Smooth muscle cell (in vitro differentiated cells): ENCODE data around the gene COL8A1. TPM values are rescaled to one million over a fixed set of nuclear protein-coding genes. Genes with fewer than 3 reads are reported as not detected.

Experiments used
- DNase-seq: peaks from one replicate; lab custom pipeline; 2025; ENCODE audit not compliant: unreplicated experiment; lab: John Stamatoyannopoulos, UW
- H2AFZ ChIP-seq: fragments of 200-600 bp; sonication (generic); 2 replicates; pipeline ENCODE4 v1.6.0; 2016; ENCODE audit warnings: antibody characterized with exemption, low read depth, mild to moderate bottlenecking
- H3F3A ChIP-seq: fragments of 200-600 bp; sonication (generic); 2 replicates; pipeline ENCODE4 v1.6.0; 2017; ENCODE audit warnings: antibody characterized with exemption, low read depth
- H3K27ac ChIP-seq: fragments of 200-600 bp; sonication (generic); 2 replicates; pipeline ENCODE4 v1.5.1; 2016; ENCODE audit warnings: low read depth, mild to moderate bottlenecking
- H3K27me3 ChIP-seq: fragments of 200-600 bp; sonication (generic); 2 replicates; pipeline ENCODE4 v1.6.1; 2016; ENCODE audit warnings: low read depth, mild to moderate bottlenecking
- H3K36me3 ChIP-seq: fragments of 200-600 bp; sonication (generic); 2 replicates; pipeline ENCODE4 v1.5.1; 2016; ENCODE audit warnings: low read depth
- H3K4me1 ChIP-seq: fragments of 200-600 bp; sonication (generic); 2 replicates; pipeline ENCODE4 v1.5.1; 2016; ENCODE audit warnings: low read depth
- H3K4me2 ChIP-seq: fragments of 200-600 bp; sonication (generic); 2 replicates; pipeline ENCODE4 v1.6.0; 2016; ENCODE audit warnings: mild to moderate bottlenecking
- H3K4me3 ChIP-seq: fragments of 200-600 bp; sonication (generic); 2 replicates; pipeline ENCODE4 v1.5.1; 2016; ENCODE audit warnings: mild to moderate bottlenecking
- H3K79me2 ChIP-seq: fragments of 200-600 bp; sonication (generic); 2 replicates; pipeline ENCODE4 v1.6.0; 2016; ENCODE audit warnings: low read depth, mild to moderate bottlenecking
- H3K9ac ChIP-seq: fragments of 200-600 bp; sonication (generic); 2 replicates; pipeline ENCODE4 v1.6.0; 2016; ENCODE audit warnings: low read depth
- H3K9me3 ChIP-seq: fragments of 200-600 bp; sonication (generic); replicated peaks from 2 replicates; pipeline ENCODE4 v1.5.1; 2016; ENCODE audit warnings: low read depth
- H4K20me1 ChIP-seq: fragments of 200-600 bp; sonication (generic); 2 replicates; pipeline ENCODE4 v1.6.0; 2016; ENCODE audit warnings: low read depth
- CTCF ChIP-seq: fragments of 200-600 bp; sonication (generic); IDR thresholded peaks from 2 replicates; pipeline ENCODE4 v1.5.1; 2017; ENCODE audit warnings: borderline replicate concordance, mild to moderate bottlenecking, antibody characterized with exemption; ENCODE audit not compliant: insufficient read depth, poor library complexity, severe bottlenecking
- WGBS: methylation state at CpG from one replicate; pipeline ENCODE4 v1.1.7; 2016; ENCODE audit warnings: low lambda C conversion rate; 5-methylcytosine and 5-hydroxymethylcytosine counted together
- polyA plus RNA-seq: library from polyadenylated mRNA; unstranded; fragments of >200 nt; fragmentation: Nextera tagmentation; extraction: Ambion mirVana; gene quantifications from 2 replicates; pipeline ENCODE4 v1.2.1, GENCODE V29; 2016
- total RNA-seq: library from RNA; depleted of rRNA; stranded (reverse); fragments of >200 nt; gene quantifications from 2 replicates; pipeline ENCODE4 v1.2.3, GENCODE V29; 2014

The COL8A1 gene
- total and polyA plus RNA-seq, 2 experiments from 2014 or later: 7.9 to 8.2 TPM

DNA sequence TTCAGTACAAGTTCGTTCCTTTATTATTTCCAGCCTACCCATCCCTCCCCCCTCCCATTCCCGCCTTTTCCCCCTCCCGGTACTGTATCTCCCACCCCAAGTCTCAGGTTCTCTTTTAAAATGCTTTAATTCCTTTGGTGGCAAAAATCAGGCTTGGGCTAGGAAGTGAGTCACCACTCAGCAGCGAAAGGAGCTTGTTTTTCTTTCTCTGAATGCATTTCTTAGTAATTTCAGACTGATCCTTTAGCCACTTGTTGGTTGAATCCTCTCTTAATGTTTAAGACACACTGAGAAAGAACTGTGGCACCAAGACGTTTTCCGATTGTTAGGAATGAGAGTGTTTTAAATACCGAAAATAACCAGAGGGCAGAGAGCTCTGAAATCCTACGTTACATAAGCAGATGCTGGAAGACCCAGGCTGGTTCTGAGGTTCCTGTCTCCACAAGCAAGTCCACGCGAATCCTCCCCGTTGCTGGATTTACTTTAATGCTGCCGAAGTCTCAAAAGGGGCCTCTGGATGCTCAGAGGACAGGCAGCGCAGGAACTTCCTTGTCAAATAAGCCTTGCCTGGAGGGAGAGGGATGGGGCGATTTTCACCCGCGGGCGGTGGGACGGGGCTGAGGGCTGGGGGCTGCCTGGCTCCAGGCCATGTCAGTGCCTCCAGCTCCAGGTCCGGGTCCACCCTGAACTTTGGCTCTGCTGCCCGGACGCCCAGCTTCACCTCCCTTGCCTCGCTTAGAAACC, 854 bp upstream of the COL8A1 start:
- Histone ChIP-seq H3K79me2 (no peaks in the 10 kb centered on the region), H3K36me3 (no peaks in the 10 kb centered on the region), H3K27me3 (peaks cover 31% of the 10 kb centered on the region), H3K4me1 (peaks cover 13% of the 10 kb centered on the region), H3K27ac (peak overlapping the region; percentile 80), H2AFZ (peak overlapping the region; percentile 82), H4K20me1 (no peaks in the 10 kb centered on the region), H3K9ac (peak overlapping the region; percentile 41), H3K4me2 (peak overlapping the region; percentile 92), H3F3A (peaks cover 7% of the 10 kb centered on the region), H3K9me3 (no peaks in the 10 kb centered on the region), H3K4me3 (peak overlapping the region; percentile 52)
- DNase-seq: no peak
- TF ChIP-seq CTCF: no peak
- WGBS: 2% methylated on average over 20 of the region's 22 CpGs

GRCh38 chr3:99639579-99639978, 1.2 kb downstream of the COL8A1 start:
- H3K4me2 ChIP-seq: peak overlapping the region; percentile 14
- H3K9me3 ChIP-seq: no peaks in the 10 kb centered on the region
- H3K4me1 ChIP-seq: peaks cover 13% of the 10 kb centered on the region
- H3K9ac ChIP-seq: no peak overlapping the region
- H3K27me3 ChIP-seq: peaks cover 33% of the 10 kb centered on the region
- 44% methylated on average over 1 of the region's 1 CpG for WGBS
- H3F3A ChIP-seq: peaks cover 7% of the 10 kb centered on the region
- H4K20me1 ChIP-seq: no peaks in the 10 kb centered on the region
- no peak for TF ChIP-seq CTCF
- no peak overlapping the region for H3K27ac ChIP-seq
- no peak for DNase-seq
- no peak overlapping the region for H3K4me3 ChIP-seq
- H3K36me3 ChIP-seq: no peaks in the 10 kb centered on the region
- no peak overlapping the region for H2AFZ ChIP-seq
- no peaks in the 10 kb centered on the region for H3K79me2 ChIP-seq

GRCh38 chr3:99640214-99640851, 1.9 kb downstream of the COL8A1 start:
- Histone ChIP-seq H3K4me1 (peaks cover 13% of the 10 kb centered on the region), H3K9ac (no peak overlapping the region), H3K79me2 (no peaks in the 10 kb centered on the region), H3K27me3 (peaks cover 33% of the 10 kb centered on the region), H3K4me3 (no peak overlapping the region), H3F3A (peaks cover 7% of the 10 kb centered on the region), H2AFZ (no peak overlapping the region), H3K9me3 (no peaks in the 10 kb centered on the region), H3K4me2 (peak overlapping the region; percentile 14), H4K20me1 (no peaks in the 10 kb centered on the region), H3K36me3 (no peaks in the 10 kb centered on the region), H3K27ac (no peak overlapping the region)
- 74% methylated on average over 6 of the region's 6 CpGs for WGBS
- TF ChIP-seq CTCF: no peak
- no peak for DNase-seq

DNA sequence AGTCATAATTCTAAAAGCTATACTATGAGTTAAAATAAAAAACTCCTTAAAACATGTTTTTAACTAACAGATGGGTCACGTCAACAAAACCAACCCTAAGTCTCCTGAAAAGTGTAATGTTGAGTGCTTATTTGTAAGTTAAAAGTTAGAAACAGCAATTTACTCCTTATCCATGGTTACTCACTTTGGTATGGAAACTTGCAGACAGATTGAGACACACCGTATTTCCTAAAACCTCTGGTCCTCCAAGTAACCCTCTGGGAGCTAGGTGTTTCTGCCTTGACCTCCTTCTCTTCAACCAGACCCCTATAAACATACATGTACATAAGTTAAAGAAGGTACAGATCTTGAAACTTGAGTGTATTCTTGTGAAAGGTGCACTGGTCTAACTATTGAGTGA, 3.1 kb downstream of the COL8A1 start:
- Histone ChIP-seq H3K36me3 (no peaks in the 10 kb centered on the region), H4K20me1 (no peaks in the 10 kb centered on the region), H3K27ac (no peak overlapping the region), H3K79me2 (no peaks in the 10 kb centered on the region), H3K4me2 (no peak overlapping the region), H3K4me3 (no peak overlapping the region), H3K9ac (no peak overlapping the region), H3K27me3 (peaks cover 23% of the 10 kb centered on the region), H2AFZ (no peak overlapping the region), H3F3A (peaks cover 7% of the 10 kb centered on the region), H3K9me3 (no peaks in the 10 kb centered on the region), H3K4me1 (peaks cover 11% of the 10 kb centered on the region)
- no peak for DNase-seq
- 82% methylated on average over 2 of the region's 2 CpGs for WGBS
- TF ChIP-seq CTCF: no peak
